ENCODE results near the gene CARS1. TPM values are rescaled to one million over a fixed set of nuclear protein-coding genes. Genes with fewer than 3 reads are reported as not detected.

Gene CARS1
- total and polyA plus RNA-seq, 2 of the 8 experiments (the other 6 are each of a cell fraction or from before 2014, with no cell fraction given), result 44.1 to 100 TPM

DNA sequence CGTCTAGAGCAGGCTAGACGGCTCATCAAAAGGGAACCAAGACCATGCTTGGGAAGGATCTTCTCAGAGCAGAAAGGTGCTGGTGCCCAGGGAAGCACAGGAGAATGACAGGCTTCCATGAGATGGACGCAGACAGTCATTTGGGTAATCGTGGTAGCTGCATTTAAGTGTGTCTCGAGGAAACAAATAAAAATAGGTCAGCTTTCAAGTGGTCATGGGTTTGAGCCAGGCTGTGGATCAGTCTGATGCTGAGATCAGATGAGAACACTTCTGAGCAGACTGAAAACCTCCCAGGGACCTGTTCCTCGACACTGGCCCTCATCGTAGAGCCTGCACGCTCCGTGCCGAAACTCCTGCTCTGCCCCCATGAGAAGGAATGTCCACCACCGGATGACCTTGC is 4.7 kb downstream of the CARS1 start (continued):
- TF ChIP-seq, protein P1, sequence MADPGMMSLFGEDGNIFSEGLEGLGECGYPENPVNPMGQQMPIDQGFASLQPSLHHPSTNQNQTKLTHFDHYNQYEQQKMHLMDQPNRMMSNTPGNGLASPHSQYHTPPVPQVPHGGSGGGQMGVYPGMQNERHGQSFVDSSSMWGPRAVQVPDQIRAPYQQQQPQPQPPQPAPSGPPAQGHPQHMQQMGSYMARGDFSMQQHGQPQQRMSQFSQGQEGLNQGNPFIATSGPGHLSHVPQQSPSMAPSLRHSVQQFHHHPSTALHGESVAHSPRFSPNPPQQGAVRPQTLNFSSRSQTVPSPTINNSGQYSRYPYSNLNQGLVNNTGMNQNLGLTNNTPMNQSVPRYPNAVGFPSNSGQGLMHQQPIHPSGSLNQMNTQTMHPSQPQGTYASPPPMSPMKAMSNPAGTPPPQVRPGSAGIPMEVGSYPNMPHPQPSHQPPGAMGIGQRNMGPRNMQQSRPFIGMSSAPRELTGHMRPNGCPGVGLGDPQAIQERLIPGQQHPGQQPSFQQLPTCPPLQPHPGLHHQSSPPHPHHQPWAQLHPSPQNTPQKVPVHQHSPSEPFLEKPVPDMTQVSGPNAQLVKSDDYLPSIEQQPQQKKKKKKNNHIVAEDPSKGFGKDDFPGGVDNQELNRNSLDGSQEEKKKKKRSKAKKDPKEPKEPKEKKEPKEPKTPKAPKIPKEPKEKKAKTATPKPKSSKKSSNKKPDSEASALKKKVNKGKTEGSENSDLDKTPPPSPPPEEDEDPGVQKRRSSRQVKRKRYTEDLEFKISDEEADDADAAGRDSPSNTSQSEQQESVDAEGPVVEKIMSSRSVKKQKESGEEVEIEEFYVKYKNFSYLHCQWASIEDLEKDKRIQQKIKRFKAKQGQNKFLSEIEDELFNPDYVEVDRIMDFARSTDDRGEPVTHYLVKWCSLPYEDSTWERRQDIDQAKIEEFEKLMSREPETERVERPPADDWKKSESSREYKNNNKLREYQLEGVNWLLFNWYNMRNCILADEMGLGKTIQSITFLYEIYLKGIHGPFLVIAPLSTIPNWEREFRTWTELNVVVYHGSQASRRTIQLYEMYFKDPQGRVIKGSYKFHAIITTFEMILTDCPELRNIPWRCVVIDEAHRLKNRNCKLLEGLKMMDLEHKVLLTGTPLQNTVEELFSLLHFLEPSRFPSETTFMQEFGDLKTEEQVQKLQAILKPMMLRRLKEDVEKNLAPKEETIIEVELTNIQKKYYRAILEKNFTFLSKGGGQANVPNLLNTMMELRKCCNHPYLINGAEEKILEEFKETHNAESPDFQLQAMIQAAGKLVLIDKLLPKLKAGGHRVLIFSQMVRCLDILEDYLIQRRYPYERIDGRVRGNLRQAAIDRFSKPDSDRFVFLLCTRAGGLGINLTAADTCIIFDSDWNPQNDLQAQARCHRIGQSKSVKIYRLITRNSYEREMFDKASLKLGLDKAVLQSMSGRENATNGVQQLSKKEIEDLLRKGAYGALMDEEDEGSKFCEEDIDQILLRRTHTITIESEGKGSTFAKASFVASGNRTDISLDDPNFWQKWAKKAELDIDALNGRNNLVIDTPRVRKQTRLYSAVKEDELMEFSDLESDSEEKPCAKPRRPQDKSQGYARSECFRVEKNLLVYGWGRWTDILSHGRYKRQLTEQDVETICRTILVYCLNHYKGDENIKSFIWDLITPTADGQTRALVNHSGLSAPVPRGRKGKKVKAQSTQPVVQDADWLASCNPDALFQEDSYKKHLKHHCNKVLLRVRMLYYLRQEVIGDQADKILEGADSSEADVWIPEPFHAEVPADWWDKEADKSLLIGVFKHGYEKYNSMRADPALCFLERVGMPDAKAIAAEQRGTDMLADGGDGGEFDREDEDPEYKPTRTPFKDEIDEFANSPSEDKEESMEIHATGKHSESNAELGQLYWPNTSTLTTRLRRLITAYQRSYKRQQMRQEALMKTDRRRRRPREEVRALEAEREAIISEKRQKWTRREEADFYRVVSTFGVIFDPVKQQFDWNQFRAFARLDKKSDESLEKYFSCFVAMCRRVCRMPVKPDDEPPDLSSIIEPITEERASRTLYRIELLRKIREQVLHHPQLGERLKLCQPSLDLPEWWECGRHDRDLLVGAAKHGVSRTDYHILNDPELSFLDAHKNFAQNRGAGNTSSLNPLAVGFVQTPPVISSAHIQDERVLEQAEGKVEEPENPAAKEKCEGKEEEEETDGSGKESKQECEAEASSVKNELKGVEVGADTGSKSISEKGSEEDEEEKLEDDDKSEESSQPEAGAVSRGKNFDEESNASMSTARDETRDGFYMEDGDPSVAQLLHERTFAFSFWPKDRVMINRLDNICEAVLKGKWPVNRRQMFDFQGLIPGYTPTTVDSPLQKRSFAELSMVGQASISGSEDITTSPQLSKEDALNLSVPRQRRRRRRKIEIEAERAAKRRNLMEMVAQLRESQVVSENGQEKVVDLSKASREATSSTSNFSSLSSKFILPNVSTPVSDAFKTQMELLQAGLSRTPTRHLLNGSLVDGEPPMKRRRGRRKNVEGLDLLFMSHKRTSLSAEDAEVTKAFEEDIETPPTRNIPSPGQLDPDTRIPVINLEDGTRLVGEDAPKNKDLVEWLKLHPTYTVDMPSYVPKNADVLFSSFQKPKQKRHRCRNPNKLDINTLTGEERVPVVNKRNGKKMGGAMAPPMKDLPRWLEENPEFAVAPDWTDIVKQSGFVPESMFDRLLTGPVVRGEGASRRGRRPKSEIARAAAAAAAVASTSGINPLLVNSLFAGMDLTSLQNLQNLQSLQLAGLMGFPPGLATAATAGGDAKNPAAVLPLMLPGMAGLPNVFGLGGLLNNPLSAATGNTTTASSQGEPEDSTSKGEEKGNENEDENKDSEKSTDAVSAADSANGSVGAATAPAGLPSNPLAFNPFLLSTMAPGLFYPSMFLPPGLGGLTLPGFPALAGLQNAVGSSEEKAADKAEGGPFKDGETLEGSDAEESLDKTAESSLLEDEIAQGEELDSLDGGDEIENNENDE (IDR thresholded peaks at IDR 0.05; ENCODE audit: insufficient replicate concordance, low read length), result no peak
- TF ChIP-seq RNF2 (IDR thresholded peaks at IDR 0.05; ENCODE audit: borderline replicate concordance, low read depth, low read length, missing control alignments, poor library complexity, severe bottlenecking), result no peak
- no peak for TF ChIP-seq TBP (IDR thresholded peaks at IDR 0.05; ENCODE audit: low read depth, low read length)
- no peak for TF ChIP-seq FOSL1 (IDR thresholded peaks at IDR 0.05; ENCODE audit: insufficient read depth, low read depth, low read length)
- no peak for TF ChIP-seq SAP30 (IDR thresholded peaks at IDR 0.05; ENCODE audit: insufficient read depth, insufficient replicate concordance, low read length)
- no peak for TF ChIP-seq CTBP2 (IDR thresholded peaks at IDR 0.05; ENCODE audit: borderline replicate concordance, insufficient read depth, insufficient read length, low read length)
- no peak for TF ChIP-seq SIN3A (conservative IDR thresholded peaks at IDR 0.05 in 1 of 2, IDR thresholded peaks at IDR 0.05 in 1 of 2; ENCODE audit: low read depth in 1 of 2, low read length in 2 of 2)
- TF ChIP-seq TCF12 (IDR thresholded peaks at IDR 0.05; ENCODE audit: low read depth, low read length), result no peak
